ENCODE data around the gene TNFRSF6B.

TNFRSF6B gene

DNA sequence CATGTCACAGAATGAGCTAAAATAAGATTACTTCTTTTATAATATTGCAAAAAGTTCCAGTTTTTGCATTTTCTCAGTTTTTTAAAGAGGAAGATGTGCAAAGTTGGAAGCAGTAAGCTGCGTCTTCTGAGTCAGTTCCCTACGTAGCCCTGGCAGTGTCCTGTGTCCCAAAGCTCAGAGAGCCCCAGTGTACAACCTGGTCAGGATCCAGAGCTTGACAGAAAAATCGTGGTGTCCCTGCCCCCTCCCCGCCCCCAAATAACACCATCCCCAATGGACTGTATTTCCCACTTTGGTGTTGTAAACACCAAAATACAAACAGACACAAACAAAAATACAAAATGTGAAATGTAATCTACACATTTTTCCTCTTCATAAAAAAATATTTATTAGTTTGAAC, 47.7 kb downstream of the TNFRSF6B start:
- Histone ChIP-seq H3K27me3 (ENCODE audit: insufficient read depth, low read length) (no peaks in the 10 kb centered on the region), H3K36me3 (ENCODE audit: insufficient read depth, low read length) (peaks cover 21% of the 10 kb centered on the region), H3K4me3 (ENCODE audit: low read length) (no peak overlapping the region), H3K27ac (ENCODE audit: low read depth, low read length) (no peak overlapping the region), H3K9ac (ENCODE audit: low read depth, low read length) (no peak overlapping the region), H3K4me1 (ENCODE audit: insufficient read depth, low read length) (peaks cover 7% of the 10 kb centered on the region), H3K9me3 (ENCODE audit: insufficient read depth, low read depth, low read length) (no peaks in the 10 kb centered on the region)
- WGBS, result 90% methylated on average over 4 of the region's 4 CpGs

DNA sequence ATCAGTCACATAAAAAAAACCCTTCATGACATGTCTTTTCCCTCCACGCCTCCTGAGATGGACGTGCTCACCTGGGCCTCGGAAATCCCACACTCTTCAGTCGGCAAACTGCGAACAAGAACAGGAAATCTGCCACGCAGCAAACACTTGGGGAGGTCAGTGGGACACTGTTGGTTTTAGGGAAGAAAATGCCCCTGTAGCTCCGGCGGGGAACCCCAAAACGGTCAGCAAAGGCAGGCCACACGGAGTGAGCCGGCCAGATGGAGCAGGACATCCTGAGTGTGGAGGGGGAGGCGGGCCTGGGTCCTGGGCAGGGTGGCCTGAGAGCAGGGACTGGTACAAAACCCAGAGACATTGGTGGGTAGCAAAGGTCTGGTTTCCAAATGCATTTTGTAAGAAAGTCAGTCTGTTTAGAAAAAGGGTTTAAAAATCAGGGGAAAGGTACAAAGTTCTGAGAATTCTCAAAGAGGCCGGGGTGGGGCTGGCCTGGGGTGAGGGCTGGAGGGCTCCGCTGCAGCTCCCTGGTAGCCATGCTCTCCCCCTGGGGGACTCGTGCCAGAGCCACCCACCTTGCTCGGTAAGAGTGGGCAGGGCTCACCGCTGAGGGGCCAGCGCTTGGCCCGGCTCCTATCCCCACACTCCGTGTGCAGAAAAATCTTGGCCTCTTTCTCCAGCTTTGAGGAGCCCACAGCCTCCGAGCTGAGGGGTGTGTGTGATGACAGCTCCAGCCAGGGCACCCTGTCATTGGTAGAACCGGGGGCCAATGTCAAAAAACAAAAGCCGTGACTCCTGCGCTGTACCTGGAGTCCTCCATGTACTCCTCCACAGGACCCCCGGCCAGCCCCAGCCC, 48.3 kb downstream of the TNFRSF6B start:
- no peak overlapping the region for H3K9ac ChIP-seq (ENCODE audit: low read depth, low read length)
- H3K9me3 ChIP-seq (ENCODE audit: insufficient read depth, low read depth, low read length), result no peaks in the 10 kb centered on the region
- H3K4me1 ChIP-seq (ENCODE audit: insufficient read depth, low read length), result peaks cover 7% of the 10 kb centered on the region
- no peak overlapping the region; the same call in 1 of the 2 replicates for H3K27ac ChIP-seq (ENCODE audit: low read depth, low read length)
- no peak overlapping the region for H3K4me3 ChIP-seq (ENCODE audit: low read length)
- H3K36me3 ChIP-seq (ENCODE audit: insufficient read depth, low read length), result peaks cover 21% of the 10 kb centered on the region
- WGBS, result 92% methylated on average over 25 of the region's 25 CpGs
- H3K27me3 ChIP-seq (ENCODE audit: insufficient read depth, low read length), result no peaks in the 10 kb centered on the region

DNA sequence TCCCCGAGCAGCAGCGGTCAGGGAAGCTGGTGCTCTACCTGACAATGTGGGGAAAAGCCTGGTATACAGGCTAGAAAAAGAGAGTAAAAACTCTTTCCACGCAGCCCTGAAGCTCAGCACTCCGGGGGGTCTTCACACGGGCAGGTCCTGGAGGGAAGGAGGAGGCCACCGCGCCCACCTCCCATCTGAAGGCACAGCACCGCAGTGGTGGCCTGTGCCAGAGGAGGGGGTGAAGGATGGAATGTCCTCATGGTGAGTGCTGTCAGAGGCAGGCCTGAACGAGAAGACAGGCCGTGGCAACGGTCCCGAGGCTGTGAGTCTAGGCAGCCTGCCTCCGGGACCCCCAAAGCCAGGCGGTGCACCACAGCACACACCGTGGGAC, 49.0 kb downstream of the TNFRSF6B start:
- Histone ChIP-seq H3K9ac (ENCODE audit: low read depth, low read length) (no peak overlapping the region), H3K4me3 (ENCODE audit: low read length) (no peak overlapping the region), H3K36me3 (ENCODE audit: insufficient read depth, low read length) (peaks cover 21% of the 10 kb centered on the region), H3K27me3 (ENCODE audit: insufficient read depth, low read length) (no peaks in the 10 kb centered on the region), H3K9me3 (ENCODE audit: insufficient read depth, low read depth, low read length) (no peaks in the 10 kb centered on the region), H3K4me1 (ENCODE audit: insufficient read depth, low read length) (peaks cover 7% of the 10 kb centered on the region), H3K27ac (ENCODE audit: low read depth, low read length) (no peak overlapping the region)
- 82% methylated on average over 15 of the region's 15 CpGs for WGBS

DNA sequence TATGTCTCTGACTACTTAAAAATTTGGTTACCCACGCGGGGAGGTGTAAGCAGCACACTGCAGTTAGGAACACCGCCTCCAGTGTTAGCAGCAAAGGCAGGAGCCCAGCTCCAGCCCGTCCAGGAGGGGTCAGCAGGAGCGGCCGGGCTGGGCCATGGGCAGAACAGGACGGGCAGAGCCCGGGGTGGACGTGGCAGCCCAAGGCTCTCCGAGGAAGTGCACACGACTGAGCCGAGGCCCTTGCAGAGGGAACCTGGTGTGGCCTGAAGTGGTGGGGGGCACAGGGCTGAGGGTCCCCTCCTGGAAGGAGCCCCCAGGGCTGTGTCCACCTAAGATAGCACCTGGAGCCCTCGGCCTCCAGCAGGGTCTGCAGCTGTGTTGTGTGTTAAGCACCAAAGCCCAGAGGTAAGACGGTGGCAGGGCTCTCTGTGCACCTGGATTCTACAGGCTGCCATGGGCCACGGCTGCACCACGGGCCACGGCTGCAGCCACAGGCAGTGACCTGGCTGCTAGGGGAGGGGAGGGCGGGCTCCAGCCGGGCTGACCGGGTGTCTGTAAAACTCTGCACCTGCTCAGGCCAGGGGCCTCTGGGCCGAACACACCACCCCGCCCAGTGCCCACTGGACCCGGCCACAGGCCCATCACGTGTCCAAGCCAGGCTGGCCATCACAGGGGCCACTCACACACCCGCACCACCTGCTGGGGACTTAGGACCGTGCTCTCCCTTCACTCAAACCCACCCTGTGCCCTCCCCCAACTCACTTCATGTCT, 49.7 kb downstream of the TNFRSF6B start:
- Histone ChIP-seq H3K4me3 (ENCODE audit: low read length) (no peak overlapping the region), H3K4me1 (ENCODE audit: insufficient read depth, low read length) (peaks cover 4% of the 10 kb centered on the region), H3K27me3 (ENCODE audit: insufficient read depth, low read length) (no peaks in the 10 kb centered on the region), H3K36me3 (ENCODE audit: insufficient read depth, low read length) (peaks cover 21% of the 10 kb centered on the region), H3K9me3 (ENCODE audit: insufficient read depth, low read depth, low read length) (no peaks in the 10 kb centered on the region), H3K9ac (ENCODE audit: low read depth, low read length) (no peak overlapping the region), H3K27ac (ENCODE audit: low read depth, low read length) (no peak overlapping the region)
- 92% methylated on average over 26 of the region's 26 CpGs for WGBS

DNA sequence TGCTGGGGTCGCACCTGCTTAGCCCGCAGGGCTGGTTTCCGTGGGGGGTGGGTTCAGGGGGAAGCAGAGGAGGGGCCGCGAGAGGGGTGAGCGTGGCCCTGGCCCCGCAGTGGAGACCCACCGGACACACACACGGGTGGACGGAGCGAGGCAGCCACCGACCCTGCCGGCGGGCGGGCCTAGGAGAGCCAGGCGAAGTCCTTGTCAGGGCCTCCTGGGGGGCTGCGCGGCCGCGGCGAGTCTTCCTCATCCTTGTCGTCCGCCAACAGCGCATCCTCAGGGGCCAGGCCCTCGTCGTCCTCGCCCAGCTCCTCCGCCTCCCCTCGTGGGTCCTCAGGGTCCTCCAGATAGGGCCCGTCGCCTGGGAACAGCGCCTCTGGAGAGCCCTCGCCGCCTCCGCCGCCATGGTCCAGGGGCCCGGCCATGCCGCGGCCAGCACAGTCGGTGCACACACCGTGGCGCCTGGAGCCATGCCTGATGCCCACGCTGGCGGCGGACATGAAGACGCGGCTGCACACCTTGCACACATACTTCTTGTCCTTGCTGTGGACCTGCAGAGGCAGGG, 50.4 kb downstream of the TNFRSF6B start:
- H3K27me3 ChIP-seq (ENCODE audit: insufficient read depth, low read length), result no peaks in the 10 kb centered on the region
- peaks cover 21% of the 10 kb centered on the region for H3K36me3 ChIP-seq (ENCODE audit: insufficient read depth, low read length)
- no peaks in the 10 kb centered on the region; the same call in 1 of the 2 replicates for H3K4me1 ChIP-seq (ENCODE audit: insufficient read depth, low read length)
- no peak overlapping the region for H3K4me3 ChIP-seq (ENCODE audit: low read length)
- no peak overlapping the region for H3K27ac ChIP-seq (ENCODE audit: low read depth, low read length)
- 96% methylated on average over 45 of the region's 47 CpGs for WGBS
- no peak overlapping the region for H3K9ac ChIP-seq (ENCODE audit: low read depth, low read length)
- no peaks in the 10 kb centered on the region for H3K9me3 ChIP-seq (ENCODE audit: insufficient read depth, low read depth, low read length)

DNA sequence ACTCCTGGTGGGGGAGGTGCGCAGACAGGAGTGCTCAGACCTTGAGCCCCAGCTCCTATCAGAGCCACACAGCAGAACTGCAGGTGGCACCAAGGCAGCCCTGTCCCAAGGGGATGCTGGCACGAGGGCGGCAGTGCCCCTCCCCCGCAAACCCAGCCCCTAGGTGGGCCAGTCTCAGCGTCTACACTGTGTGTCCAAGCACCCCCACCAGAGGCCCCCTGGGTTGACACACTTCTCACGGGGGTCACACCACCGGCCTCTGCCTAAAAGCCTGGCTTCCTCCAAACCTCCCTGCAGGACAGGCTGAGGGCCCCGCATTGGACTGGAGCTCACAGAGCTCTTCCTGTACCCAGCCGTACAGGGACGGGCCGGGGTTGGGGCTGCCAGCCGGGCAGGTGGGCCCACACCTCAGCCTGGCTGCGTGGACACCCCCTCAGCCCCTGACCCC, 51.2 kb downstream of the TNFRSF6B start:
- Histone ChIP-seq H3K4me3 (ENCODE audit: low read length) (no peak overlapping the region), H3K27ac (ENCODE audit: low read depth, low read length) (peak overlapping the region; percentile 18; the same call in 1 of the 2 replicates), H3K4me1 (ENCODE audit: insufficient read depth, low read length) (no peaks in the 10 kb centered on the region; the same call in 1 of the 2 replicates), H3K9ac (ENCODE audit: low read depth, low read length) (no peak overlapping the region), H3K9me3 (ENCODE audit: insufficient read depth, low read depth, low read length) (no peaks in the 10 kb centered on the region), H3K27me3 (ENCODE audit: insufficient read depth, low read length) (no peaks in the 10 kb centered on the region), H3K36me3 (ENCODE audit: insufficient read depth, low read length) (peaks cover 17% of the 10 kb centered on the region)
- 82% methylated on average over 13 of the region's 13 CpGs for WGBS
